Fibroblast of lung (primary cell): ENCODE measurements around the gene TNFRSF21. TPM values are rescaled to one million over a fixed set of nuclear protein-coding genes. Genes with fewer than 3 reads are reported as not detected.
A peak's percentile ranks its signal among the peaks of the same experiment; 100 is the strongest.

Source experiments
- DNase-seq, 2 donors: peaks; one replicate each; pipeline versions ENCODE4 v3.0.0 to v3.0.0-alpha.2; 2010; ENCODE audit warnings: low read depth in 2 of 2
- H2AFZ ChIP-seq: 2 replicates; pipeline ENCODE4 v1.5.1; 2012; ENCODE audit warnings: low read length, control low read depth, inconsistent platforms
- H3K27ac ChIP-seq: 2 replicates; pipeline ENCODE4 v1.5.1; 2011; ENCODE audit warnings: low read length, control low read depth; ENCODE audit not compliant: insufficient read depth
- H3K27me3 ChIP-seq: 2 replicates; pipeline ENCODE4 v1.5.1; 2011; ENCODE audit warnings: mild to moderate bottlenecking, low read length; ENCODE audit not compliant: control insufficient read depth, insufficient read depth
- H3K36me3 ChIP-seq: 2 replicates; pipeline ENCODE4 v1.5.1; 2011; ENCODE audit warnings: low read length; ENCODE audit not compliant: control insufficient read depth, insufficient read depth
- H3K4me1 ChIP-seq: 2 replicates; pipeline ENCODE4 v1.5.1; 2011; ENCODE audit warnings: low read length; ENCODE audit not compliant: control insufficient read depth, insufficient read depth; ENCODE audit errors: extremely low read depth
- H3K4me2 ChIP-seq: 2 replicates; pipeline ENCODE4 v1.5.1; 2011; ENCODE audit warnings: low read length, control low read depth; ENCODE audit not compliant: insufficient read depth; ENCODE audit errors: extremely low read depth
- H3K4me3 ChIP-seq, 4 experiments: fragments of 200-600 bp in 1 of 4; sonication (generic) in 1 of 4; replicated peaks in 1 of 4; 2 replicates each; pipeline ENCODE4 v1.5.1; 2011 to 2016; ENCODE audit warnings: low read length in 4 of 4, low read depth in 3 of 4, mild to moderate bottlenecking in 3 of 4, control low read depth in 2 of 4, inconsistent platforms in 1 of 4, mixed read lengths in 1 of 4; ENCODE audit not compliant: insufficient read depth in 1 of 4; ENCODE audit errors: control extremely low read depth in 1 of 4
- H3K79me2 ChIP-seq: 2 replicates; pipeline ENCODE4 v1.5.1; 2012; ENCODE audit warnings: mild to moderate bottlenecking, low read length, inconsistent platforms; ENCODE audit not compliant: control insufficient read depth, insufficient read depth
- H3K9ac ChIP-seq: 2 replicates; pipeline ENCODE4 v1.5.1; 2011; ENCODE audit warnings: mild to moderate bottlenecking, low read length, control low read depth; ENCODE audit not compliant: insufficient read depth
- H3K9me3 ChIP-seq: 2 replicates; pipeline ENCODE4 v1.5.1; 2012; ENCODE audit warnings: low read depth, low read length; ENCODE audit not compliant: control insufficient read depth, insufficient read depth
- H4K20me1 ChIP-seq: 2 replicates; pipeline ENCODE4 v1.5.1; 2011; ENCODE audit warnings: low read length; ENCODE audit not compliant: control insufficient read depth, insufficient read depth; ENCODE audit errors: extremely low read depth
- EZH2 ChIP-seq: IDR thresholded peaks from 2 replicates; pipeline ENCODE4 v1.5.1; 2012; ENCODE audit warnings: low read length, control low read depth, mild to moderate bottlenecking; ENCODE audit errors: missing control alignments
- polyA plus RNA-seq, 2 donors: library from polyadenylated mRNA; depleted of rRNA in 1 of 2; stranded (reverse) in 1 of 2; unstranded in 1 of 2; fragments of >200 nt; gene quantifications; 2 replicates each; pipeline ENCODE4 v1.2.1, GENCODE V29; 2011 to 2012; ENCODE audit warnings: missing spikeins in 1 of 2
- total RNA-seq: library from RNA; depleted of rRNA; stranded (reverse); fragments of >200 nt; gene quantifications from 2 replicates; pipeline ENCODE4 v1.2.1, GENCODE V29; 2014
- TF ChIP-seq, protein P1 (sequence below), 2 donors: IDR thresholded peaks in 1 of 2; conservative IDR thresholded peaks in 1 of 2; 1 replicate in 1 of 2; 2 replicates in 1 of 2; pipeline ENCODE4 v1.5.1; 2011 to 2012; ENCODE audit warnings: low read length in 2 of 2, control low read depth in 1 of 2, inconsistent platforms in 1 of 2, low read depth in 1 of 2, mild to moderate bottlenecking in 1 of 2

The TNFRSF21 gene
- total and polyA plus RNA-seq, 2 donors (not counting 1 experiment from before 2014, with no cell fraction given), result 4.8 to 8.9 TPM

DNA sequence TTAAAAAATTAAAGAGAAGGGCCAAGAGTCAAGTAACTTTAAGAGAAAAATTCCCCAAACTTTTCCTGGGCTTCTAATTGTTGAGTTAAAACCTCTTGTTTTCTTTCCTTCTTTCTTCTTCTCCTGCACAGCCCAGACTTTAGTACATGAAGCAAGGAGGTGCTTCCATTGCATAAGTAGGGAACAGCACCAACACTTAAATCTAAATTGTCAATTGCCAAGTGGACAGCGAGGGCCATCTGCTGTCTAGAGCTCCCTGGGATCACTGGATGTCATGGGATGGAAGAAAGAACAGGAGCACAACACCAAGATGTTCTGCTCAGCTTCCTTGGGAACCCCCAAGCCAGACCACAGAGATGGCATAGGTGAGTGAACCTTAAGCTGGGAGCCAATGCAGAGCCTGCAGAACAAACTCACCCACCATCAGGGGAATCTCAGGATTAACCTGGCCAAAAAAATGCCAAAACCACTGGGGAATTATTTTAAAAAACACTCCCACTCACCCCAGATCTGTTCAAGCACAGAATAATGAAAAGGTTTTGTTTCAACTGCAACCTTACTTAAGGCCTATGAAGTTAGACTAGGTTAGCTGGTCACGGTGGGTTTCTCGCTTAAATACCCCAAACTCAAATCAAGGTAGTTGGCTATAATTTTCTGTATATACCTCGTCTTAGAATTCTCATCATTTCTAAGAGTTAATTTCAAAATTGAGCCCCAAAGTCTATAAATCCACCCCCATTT lies 67.8 kb downstream of the TNFRSF21 start:
- peak in 1 of 2 donors; percentile 39 for DNase-seq
- Histone ChIP-seq H3K4me1 (no peaks in the 10 kb centered on the region), H3K79me2 (no peaks in the 10 kb centered on the region), H3K4me2 (no peak overlapping the region), H3K36me3 (no peaks in the 10 kb centered on the region), H3K9me3 (no peaks in the 10 kb centered on the region), H2AFZ (no peak overlapping the region), H4K20me1 (no peaks in the 10 kb centered on the region), H3K27me3 (no peaks in the 10 kb centered on the region), H3K4me3 (no peak overlapping the region), H3K27ac (no peak overlapping the region), H3K9ac (no peak overlapping the region)
- TF ChIP-seq, protein P1, sequence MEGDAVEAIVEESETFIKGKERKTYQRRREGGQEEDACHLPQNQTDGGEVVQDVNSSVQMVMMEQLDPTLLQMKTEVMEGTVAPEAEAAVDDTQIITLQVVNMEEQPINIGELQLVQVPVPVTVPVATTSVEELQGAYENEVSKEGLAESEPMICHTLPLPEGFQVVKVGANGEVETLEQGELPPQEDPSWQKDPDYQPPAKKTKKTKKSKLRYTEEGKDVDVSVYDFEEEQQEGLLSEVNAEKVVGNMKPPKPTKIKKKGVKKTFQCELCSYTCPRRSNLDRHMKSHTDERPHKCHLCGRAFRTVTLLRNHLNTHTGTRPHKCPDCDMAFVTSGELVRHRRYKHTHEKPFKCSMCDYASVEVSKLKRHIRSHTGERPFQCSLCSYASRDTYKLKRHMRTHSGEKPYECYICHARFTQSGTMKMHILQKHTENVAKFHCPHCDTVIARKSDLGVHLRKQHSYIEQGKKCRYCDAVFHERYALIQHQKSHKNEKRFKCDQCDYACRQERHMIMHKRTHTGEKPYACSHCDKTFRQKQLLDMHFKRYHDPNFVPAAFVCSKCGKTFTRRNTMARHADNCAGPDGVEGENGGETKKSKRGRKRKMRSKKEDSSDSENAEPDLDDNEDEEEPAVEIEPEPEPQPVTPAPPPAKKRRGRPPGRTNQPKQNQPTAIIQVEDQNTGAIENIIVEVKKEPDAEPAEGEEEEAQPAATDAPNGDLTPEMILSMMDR (conservative IDR thresholded peaks at IDR 0.05 in 1 of 2, IDR thresholded peaks at IDR 0.05 in 1 of 2; ENCODE audit: low read depth in 1 of 2, low read length in 2 of 2), result no peak
- no peak for TF ChIP-seq EZH2

- Histone ChIP-seq H3K9ac (no peak overlapping the region), H3K27ac (no peak overlapping the region), H3K4me2 (no peak overlapping the region), H3K36me3 (no peaks in the 10 kb centered on the region), H3K9me3 (no peaks in the 10 kb centered on the region), H2AFZ (no peak overlapping the region), H3K27me3 (no peaks in the 10 kb centered on the region), H3K4me3 (no peak overlapping the region), H3K4me1 (no peaks in the 10 kb centered on the region), H4K20me1 (no peaks in the 10 kb centered on the region), H3K79me2 (no peaks in the 10 kb centered on the region)
- TF ChIP-seq EZH2, result no peak
- TF ChIP-seq, protein P1 (conservative IDR thresholded peaks at IDR 0.05 in 1 of 2, IDR thresholded peaks at IDR 0.05 in 1 of 2; ENCODE audit: low read depth in 1 of 2, low read length in 2 of 2), result no peak
- DNase-seq, result no peak
Measured at GRCh38 chr6:47240277-47240890, 69.3 kb downstream of the TNFRSF21 start.

DNA sequence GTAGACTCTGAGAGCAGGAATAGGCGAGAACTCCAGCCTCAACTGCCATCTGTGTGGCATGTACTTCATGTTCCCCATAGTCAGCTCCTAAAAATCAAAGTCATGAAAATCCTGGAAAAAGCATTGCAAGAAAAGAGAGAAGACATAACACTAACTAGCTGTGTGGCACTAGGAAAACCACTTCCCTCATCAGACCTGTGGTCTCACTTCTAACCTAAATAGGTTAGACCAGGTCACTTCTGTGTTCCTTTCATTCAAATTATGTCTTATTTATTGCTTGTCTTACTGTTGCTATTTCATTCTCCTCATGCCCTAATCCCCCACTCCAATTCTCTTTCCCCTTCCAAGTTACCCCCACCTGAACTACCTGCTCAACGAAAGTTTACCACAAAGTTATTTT lies 70.2 kb downstream of the TNFRSF21 start:
- H4K20me1 ChIP-seq, result no peaks in the 10 kb centered on the region
- no peaks in the 10 kb centered on the region for H3K4me1 ChIP-seq
- no peak overlapping the region for H3K4me3 ChIP-seq
- TF ChIP-seq, protein P1 (conservative IDR thresholded peaks at IDR 0.05 in 1 of 2, IDR thresholded peaks at IDR 0.05 in 1 of 2; ENCODE audit: low read depth in 1 of 2, low read length in 2 of 2), result no peak
- no peak for TF ChIP-seq EZH2
- H3K4me2 ChIP-seq, result no peak overlapping the region
- no peaks in the 10 kb centered on the region for H3K79me2 ChIP-seq
- no peaks in the 10 kb centered on the region for H3K27me3 ChIP-seq
- no peak for DNase-seq
- H3K36me3 ChIP-seq, result no peaks in the 10 kb centered on the region
- no peak overlapping the region for H2AFZ ChIP-seq
- H3K27ac ChIP-seq, result no peak overlapping the region
- no peak overlapping the region for H3K9ac ChIP-seq
- H3K9me3 ChIP-seq, result no peaks in the 10 kb centered on the region
